HG03439 (cell line): ENCODE measurements around the gene GALT.
"Not testable (repeated sequence)": the region's sequence is repeated elsewhere in the genome, so short reads cannot be mapped to it uniquely, and the experiment has no call there.

Source experiments
- ATAC-seq: cut with Tn5 transposase; IDR thresholded peaks from one replicate; pipeline ENCODE4 v1.9.1; 2021; ENCODE audit warnings: mild to moderate bottlenecking, moderate library complexity; ENCODE audit not compliant: unreplicated experiment

Gene GALT

DNA sequence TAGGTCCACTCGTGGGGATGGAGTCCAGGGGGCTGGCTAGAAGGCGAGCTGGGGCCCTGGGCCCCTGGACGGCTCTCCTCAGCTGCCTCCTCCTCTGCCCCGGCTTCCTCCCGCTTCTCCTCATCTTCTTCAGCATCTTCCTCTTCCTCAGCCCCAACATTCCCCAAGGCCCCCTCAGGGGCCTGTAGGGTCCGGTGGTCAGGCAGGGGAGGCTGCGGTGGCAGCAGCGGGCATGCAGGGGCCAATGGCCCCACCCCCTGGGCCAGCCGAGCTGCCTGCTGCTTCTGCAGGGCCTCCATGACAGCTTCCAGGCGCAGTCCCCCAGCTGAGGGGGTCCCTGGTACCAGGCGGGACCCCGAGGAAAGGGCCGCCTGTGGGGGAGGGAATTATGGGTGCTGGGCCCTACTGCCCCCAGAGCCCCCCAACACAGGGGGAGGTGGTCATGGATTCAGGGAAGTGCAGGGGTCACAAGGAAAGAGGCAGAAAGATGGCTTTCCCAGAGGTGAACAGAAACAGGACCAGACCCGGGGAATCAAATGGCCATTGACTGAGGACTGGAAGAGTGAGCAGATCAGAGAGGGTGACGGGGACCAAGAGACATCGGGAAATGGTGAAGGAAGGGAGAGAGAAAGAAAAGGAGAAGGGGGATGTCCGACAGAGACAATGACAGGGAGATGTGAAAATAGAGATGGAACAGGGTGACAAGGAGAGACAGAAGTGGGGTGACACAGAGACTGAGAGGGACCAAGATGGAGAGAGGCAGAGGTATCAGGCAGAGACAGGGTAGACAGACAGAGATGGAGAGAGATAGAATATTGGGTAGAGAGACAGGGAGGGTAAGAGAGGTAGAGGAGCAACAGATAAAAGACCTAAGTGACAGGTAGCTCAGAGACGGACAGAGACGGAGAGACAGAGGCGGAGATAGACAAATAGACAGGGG, 18.5 kb upstream of the GALT start:
- ATAC-seq = no peak

DNA sequence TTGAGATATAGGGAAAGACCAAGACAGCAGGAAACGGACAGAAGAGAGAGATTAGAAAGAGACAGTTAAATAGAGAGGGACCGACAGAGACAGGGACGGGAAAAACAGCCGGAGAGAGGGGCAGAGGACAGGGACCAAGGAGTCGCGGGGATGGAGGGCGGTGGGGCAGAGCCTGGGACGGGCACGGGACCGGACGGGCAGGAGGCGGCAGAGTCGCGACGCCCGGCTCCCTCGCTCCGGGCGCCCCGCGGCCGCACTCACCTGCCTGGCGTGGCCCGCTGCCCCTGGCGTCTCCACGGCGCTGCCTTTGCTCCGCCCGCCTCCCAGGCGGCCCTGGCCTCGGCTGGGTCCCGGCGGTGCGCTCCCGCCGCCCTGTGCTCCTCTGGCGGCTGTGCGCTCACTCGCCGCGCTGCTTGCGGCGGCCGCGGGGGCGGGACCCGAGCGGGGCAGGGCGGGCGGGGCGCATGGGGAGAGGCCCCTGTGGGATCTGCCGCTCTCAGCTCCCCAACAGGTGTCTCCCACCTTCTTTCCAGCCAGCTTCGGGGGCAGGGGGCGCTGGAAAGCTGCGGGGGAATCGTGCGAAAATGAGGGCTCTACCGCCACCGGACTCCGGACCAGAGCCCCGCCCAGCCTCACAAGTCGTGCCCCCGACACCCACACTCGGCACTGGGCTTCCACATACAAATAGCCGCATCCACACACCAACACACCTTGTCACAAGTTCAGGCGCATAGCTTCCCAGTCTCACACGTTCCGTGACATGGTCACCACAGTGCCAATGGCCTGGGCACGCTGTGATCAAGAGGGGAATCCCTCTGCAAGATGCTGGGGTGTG, 17.6 kb upstream of the GALT start, which contains the start of gene ARID3C:
Gene ARID3C, minus strand, starts transcription at position 411 of the 835 bp plus-strand sequence. CDS start 1,052 bp downstream, outside the sequence.
- no peak for ATAC-seq

DNA sequence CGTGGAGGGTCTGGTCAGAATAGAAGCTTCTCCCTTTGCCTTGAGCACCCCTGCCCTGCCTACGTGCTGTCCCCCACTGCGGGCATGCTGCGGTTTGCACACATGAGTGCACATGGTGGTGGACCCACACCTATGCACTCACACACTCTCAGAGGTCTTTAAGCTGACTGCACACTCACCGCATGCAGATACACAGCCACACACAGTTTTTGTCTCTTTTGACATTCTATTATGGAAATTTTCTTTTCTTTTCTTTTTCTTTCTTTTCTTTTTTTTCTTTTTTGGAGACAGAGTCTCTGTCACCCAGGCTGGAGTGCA, 17.0 kb upstream of the GALT start:
- no peak for ATAC-seq

DNA sequence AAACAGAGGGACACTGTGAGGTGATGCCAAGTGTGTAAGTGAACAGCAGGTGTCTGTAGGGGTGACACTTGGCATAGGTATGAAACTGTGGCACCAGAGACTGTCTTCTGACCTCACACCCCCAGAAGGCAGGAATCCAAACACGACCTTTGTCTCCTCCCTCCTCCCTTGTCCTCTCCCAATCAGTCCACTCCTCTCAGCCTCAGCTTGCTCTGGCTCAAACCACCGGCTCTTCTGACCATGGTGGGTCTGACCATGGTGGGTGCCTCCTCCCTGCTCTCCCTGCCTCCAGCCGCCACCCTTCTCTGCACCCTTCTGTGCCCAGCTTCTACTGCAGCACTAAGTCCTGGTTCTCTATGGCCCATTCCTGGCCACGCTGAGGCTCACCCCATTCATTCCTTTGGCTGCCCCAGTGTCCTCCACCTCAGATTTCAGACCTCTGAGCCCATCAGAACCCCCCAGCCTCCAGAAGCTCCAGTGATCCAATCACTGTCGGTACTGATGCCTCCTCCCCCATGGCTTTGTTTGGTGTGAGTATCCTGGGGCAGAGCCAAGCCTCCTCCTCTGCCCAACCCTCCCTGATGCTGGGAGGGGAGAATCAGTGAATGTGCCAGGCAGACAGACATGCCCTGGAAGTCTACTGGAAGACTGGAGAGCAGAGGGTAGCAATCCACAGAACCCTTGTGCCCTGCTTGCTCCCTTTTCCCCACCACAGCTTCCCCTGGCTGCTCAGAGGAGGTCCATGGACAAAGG, 15.9 kb upstream of the GALT start:
- no peak for ATAC-seq

DNA sequence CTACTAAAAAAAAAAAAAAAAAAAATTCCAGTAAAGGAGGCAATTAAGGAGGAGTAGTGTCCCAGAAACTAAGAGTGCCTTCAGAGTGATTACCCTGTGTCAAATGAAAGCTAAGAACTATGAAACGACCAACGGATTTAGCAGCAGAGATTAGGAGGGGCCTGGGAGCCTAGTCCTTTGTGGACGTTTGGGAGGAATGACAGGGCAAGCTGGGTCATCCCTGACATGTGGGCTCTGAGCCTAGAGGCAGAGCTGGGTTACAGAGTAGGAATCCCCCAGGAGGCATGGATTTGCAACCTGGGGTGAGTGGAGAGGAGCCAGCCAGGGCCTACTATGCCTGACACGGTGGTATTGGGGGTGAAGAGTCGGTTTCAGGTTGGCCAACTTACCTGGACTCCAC, 13.3 kb upstream of the GALT start:
- no peak for ATAC-seq

DNA sequence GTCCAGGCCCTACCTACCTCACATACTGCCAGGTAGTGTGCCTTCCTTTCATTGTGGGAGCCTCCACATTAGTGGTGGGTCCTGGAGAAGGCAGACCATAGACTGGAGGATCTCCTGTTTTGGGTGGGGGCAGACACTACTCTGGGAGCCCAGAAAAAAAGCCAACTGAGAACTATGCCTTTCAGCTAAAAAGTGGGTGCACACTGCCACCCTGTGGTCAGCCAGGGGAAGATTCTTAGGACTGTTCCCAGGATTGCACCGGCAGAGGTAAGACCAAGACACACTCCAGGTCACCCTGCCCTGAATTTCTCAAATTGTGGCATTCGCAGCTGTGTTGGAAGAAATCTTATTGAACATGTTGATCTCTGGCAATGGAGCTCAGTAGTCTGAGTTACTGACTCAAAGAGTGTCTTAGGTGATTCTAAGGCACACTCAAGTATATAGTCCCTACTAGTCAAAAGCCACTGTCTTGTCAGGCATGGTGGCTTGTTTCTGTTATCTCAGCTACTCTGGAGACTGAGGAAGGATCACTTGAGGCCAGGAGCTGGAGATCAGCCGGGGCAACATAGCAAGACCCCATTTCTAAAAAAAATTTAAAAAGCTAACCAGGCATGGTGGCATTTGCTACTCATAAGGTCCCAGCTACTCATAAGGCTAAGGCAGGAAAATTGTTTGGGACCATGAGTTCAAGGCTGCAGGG, 12.5 kb upstream of the GALT start:
- ATAC-seq = no peak

DNA sequence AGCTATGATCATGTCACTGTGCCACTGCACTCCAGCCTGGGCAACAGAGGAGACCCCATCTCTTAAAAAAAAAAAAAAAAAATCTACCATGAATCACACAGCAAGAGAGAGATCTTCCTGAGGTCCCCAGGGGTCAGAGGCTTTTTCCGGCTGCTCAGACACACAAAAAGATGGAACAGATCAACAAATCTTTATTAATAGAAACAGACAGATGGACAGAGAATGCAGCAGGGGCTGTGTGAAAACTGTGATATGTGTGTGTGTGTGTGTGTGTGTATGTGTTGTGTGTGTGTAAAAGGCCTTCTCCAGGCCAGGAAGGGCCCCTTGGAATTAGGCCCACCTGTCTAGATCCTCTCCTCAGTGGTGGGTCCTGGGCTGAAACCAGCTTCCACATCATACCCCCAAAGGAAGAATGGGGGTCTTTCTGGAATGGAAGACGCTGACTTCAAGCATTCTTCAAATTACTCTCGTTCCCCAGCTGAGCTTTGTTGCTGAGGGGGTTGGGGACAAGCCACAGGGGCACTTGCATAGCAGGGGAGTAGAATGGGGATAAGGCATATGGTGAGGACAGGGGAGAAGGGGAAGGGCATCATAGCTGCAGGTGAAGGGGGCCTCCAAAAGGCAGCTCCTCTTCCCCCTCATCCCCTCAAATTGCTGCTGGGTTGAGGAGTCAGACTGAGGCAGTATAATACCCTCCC, 11.8 kb upstream of the GALT start:
- ATAC-seq = no peak

DNA sequence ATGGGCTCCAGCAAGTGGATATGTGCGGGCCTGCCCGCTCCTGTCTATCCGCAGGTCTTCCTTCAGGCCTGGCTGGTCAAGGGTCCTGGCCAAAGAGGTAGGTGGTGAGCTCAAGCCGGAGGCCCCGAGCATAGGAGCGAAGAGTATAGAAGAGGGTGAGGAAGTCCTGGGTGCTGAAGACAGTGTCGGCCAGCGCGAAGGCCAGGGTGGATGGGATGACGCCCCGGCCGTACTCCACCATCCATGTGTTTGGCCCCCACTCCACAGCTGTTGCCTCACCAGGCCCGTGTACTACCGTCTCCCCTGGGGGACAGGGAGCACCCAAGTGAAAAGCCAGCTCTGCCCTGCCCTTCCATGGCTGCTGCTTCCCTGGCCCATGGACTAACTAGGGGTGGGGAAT, 10.9 kb upstream of the GALT start:
- no peak for ATAC-seq

DNA sequence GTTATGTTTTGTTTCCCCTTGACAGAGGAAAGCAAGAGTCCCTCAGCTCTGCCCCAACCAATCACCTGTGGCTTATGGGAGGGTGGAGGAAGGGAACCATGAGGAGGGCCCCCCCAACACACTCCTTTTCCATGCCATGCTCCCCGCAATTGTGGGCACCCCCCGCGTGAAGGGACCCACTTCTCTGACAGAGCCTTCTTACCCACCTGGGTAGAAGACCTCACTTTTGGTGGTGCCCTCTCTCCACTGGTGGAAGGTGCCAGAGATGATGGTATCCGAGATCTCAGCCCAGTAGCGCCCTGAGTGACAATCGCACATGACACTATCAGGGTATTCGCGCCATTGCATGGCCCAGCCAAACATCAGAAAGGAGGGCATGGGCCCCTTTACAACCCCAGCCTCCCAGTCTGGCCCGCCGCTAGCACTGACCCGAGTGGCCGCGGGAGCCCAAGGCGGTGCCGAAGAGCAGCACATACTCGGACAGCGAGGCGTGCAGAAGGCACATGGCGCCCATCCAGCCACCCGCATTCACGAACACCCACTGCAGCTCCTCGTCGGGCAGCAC, 9.6 kb upstream of the GALT start:
- peak; percentile 24 for ATAC-seq

DNA sequence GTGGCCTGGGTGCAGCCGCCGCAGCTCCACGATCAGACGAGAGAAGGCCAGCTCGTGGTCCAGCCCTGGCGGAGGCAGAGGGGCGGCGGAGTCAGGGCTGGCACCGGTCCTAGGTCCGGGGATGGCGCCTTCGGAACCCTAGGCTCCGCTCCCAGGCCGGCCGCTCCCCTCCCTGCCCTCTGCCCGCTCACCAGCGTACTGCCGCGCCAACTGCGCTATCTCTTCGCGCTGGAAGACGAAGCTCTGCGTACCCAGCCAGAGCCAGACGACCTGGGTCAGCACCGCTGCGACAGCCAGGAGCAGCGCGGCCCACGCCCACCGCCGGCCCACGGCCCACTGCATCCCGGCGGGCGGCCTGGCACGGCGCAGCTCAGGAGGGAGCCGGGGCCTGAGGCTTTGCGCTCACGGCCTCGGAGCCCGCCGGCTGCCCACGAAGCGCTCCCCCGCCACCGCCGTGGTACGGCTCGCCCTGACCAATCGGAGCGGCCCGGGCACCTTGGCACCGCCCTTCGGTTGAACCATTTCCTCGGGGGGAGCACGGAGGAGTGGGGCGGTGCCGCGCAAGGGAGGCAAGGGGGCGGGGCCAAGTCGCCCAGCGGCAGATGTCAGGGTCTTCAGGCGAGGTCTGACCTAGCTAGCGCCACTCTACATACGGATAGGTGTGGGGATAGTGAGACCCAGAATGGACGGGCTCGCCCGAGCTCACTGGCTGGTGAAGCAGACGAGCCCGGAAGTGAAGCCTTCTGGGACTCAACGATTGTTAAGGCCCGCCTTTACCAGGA, 8.9 kb upstream of the GALT start, which contains the start of gene SIGMAR1:
Gene SIGMAR1, minus strand, starts transcription at position 432 of the 782 bp plus-strand sequence. Its CDS starts 90 bp downstream, at position 342.
- peak; percentile 82 for ATAC-seq

DNA sequence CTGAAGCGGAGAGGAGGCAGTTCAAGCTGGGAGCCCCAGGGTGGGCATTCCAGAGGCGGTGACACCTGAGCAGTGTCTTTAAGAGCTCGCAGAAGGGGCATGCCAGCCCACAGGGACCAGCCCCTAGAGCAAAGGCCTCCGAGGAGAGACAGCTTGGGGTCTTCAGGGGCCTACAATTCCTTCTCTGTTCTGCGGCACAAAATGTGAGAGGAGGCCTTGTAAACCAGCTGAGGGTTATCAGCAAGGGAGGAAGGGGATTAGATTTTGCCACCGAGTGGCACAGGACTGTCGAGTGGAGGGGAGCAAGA, 8.4 kb upstream of the GALT start:
- ATAC-seq = no peak

DNA sequence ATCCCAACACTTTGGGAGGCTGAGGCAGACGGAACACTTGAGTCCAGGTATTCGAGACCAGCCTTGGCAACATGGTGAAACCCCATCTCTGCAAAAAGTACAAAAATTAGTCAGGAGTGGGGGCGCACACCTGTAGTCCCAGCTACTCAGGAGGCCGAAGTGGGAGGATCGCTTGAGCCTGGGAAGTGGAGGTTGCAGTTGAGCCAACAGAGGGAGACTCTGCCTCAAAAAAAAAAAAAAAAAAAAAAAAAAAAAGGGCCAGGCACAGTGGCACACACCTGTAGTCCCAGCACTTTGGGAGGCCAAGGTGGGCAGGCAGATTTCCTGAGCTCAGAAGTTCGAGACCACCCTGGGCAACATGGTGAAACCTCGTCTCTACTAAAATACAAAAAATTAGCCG, 7.2 kb upstream of the GALT start:
- not testable (repeated sequence) for ATAC-seq

DNA sequence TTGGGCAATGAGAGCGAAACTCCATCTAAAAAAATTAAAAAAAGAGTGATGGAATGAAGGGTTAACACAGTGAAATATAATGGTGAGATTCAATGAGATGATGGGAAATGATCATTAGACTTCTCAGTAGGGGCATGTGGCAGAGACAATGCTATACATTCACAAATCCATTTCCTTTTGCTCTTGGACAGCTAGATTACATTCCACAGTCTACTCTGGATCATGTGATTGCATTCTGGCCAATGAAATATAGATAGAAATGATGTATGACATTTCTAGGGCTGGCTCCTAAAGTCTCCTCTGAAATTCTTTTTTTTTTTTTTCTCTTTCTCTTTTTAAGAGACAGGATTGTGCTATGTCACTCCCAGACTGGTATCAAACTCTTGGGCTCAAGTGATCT, 3.8 kb upstream of the GALT start:
- ATAC-seq = no peak

DNA sequence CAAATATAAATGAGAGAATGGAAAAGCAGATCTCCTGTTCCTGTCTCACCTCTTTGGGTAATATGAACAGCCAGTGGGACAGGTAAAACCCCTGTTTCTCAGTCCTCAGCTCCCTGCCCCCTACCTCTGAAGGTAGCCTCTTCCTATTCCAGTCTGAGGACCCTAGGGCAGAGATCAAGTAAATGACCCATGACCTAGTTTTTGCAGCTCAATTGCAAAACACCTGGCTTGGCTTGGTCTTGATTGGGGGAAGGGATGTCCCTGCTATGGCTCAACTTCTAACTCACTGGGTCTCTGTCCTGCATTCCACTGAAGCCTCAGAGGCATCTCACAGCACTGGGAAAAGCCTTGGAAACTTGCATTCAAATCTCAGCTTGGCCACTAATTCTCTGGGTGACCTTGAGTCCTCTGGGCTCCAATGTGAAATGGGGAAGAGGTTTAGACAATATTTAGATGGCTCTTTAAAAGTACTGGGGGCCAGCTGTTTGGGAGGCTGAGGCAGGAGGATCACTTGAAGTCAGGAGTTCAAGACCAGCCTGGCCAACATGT, 1.6 kb upstream of the GALT start:
- ATAC-seq = no peak

DNA sequence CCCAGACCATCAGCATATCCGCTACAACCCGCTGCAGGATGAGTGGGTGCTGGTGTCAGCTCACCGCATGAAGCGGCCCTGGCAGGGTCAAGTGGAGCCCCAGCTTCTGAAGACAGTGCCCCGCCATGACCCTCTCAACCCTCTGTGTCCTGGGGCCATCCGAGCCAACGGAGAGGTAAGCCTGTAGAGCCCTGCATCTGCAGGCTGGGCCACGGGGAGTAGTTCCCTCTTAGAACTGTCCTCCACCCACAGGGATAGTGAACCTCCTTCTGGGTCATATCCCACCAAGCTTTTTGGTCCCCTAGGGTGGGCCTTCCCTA, 569 bp downstream of the GALT start:
- no peak for ATAC-seq

DNA sequence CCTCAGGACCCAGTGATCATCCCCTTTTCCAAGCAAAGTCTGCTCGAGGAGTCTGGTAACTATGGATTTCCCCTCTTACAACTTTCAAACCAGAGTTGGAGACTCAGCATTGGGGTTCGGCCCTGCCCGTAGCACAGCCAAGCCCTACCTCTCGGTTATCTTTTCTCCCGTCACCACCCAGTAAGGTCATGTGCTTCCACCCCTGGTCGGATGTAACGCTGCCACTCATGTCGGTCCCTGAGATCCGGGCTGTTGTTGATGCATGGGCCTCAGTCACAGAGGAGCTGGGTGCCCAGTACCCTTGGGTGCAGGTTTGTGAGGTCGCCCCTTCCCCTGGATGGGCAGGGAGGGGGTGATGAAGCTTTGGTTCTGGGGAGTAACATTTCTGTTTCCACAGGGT, 1.2 kb downstream of the GALT start:
- no peak for ATAC-seq

DNA sequence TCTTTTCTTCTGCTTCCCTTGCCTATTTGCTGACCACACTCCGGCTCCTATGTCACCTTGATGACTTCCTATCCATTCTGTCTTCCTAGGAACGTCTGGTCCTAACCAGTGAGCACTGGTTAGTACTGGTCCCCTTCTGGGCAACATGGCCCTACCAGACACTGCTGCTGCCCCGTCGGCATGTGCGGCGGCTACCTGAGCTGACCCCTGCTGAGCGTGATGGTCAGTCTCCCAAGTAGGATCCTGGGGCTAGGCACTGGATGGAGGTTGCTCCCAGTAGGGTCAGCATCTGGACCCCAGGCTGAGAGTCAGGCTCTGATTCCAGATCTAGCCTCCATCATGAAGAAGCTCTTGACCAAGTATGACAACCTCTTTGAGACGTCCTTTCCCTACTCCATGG, 2.2 kb downstream of the GALT start:
- no peak for ATAC-seq

DNA sequence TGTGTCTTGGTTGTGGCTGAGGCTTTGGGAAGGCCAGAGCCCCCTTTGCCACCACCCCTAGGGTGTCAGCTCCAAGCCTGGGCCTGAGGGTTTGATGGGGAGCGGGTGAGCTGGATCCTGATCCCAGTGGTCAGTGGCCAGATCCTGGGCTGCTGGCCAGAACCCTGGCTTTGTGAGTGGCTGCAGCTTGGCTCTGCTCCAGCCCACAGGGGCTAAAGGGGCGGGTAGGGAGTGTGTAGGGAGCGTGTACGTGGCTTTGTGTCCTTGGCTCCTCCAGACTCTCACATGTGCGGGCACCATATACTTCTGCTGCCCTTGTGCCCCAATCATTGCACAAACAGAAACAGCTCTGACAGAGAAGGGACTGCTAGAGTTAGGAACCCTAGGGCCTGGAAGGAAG, 4.3 kb downstream of the GALT start:
- ATAC-seq = no peak

DNA sequence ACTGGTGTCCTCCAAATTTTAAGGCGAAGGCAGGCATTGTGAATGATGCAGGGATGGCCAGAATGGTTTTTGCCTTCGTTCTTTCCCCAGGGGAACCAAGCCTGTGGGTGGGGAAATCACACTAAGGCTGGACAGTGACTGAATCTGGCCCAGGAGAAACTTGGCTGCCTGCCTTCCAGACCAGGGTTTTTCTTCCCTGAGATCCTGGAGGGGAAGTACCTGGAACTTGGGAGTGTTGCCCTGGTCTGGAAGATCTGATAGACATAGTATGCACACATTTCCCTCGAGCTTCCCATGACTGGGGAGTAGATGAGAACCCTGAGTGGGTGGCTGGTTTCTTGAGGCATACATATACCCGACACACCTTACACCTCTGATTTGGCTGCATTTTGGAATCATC, 4.8 kb downstream of the GALT start:
- no peak for ATAC-seq
